GM19238 (cell line): ENCODE results near the gene ASAP3.

ENCODE experiments used
- DNase-seq: peaks from one replicate; pipeline ENCODE4 v3.0.0; 2011; ENCODE audit warnings: low spot score; ENCODE audit not compliant: insufficient read length

The ASAP3 gene

DNA sequence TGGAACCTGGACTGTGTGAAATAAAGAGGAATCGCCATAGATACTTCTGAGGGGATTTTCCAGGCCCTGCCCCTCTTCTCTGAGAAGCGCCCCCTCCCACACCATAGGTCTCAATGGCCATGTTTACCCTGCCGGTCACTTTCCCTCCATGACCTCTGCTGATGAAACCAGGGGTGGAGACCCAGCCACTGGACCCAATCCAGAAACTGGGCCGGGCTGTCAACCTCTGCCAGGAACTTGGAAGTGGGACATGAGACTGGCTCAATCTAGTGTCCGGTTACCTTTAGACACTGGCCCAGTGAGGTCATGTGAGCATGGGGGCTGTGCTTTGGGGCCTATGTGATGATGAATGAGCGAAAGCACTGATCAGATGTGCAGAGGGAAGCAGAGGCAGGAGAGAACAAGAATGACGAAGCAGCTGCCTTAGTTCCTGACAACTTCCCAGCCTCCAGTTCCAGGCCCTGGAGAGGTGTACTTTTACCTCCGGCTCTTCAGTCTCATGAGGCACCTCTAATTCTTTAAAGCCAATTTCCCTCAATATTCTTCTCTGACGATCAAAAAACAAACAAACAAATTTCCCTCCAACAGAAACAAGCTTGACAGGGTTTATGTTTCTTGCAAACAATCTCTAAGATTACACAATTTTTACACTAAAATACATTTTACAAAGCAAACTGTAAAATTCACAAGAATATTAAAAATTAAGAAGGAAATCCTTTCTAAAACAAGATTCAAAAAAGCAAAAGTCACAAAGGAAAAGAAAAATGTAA is 4.9 kb downstream of the ASAP3 start:
- DNase-seq = no peak

DNA sequence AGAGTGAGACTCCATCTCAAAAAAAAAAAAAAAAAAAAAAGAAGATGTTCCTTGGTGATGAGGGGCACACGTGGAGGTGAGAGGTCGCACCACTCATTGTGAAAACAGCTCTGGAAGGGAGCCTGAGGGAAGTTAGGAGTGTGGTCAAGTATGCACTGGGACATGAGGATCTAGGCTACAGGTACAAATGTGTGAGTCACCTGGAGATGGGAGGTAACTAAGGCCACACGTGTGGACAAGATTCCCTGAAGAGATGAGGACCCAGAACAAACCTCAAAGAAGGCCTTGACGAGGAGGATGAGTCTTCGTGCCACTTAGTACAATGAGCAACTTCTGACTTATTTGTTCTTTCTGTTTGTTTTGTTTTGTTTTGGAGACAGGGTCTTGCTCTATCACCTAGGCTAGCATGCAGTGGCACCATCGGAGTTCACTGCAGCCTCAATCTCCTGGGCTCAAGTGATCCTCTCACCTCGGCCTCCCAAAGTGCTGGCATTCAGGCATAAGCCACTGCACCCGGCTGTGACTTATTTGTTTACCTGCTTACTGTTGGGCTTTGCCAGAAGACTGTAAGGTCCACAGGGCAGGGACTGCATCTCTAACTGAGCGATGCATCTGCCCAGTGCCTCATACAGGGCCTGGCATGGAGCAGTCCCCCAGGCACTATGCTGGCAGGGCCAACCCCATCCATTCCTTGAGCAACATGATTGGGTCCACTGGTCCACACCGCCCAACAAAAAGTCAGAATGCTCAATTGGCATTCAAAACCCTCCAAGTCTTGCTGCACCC is 6.4 kb downstream of the ASAP3 start:
- DNase-seq = no peak

GRCh38 chr1:23475641-23476040 is 8.3 kb downstream of the ASAP3 start:
- DNase-seq = no peak

DNA sequence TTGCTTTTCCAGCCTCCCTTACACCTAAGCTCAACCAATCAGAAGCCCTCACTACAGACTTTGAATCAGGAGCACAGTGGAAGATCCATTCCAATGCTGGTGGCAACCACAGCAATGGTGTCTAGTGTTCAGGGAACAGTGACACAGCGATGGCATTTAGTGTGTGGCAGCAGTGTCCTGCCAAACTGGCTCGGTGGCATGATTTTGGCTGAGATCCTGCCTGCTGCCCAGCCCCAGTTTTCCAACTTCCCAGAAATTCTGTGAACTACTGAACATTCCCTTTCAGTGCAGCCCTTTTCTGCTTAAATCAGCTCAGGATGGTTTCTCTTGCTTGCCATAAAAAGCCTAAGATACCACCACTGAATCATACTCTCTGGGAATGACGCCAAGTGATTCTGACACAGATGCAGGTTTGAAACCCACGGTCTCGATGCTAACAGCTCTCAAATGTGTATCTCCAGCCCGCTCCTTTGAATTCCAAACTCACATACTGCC is 8.8 kb downstream of the ASAP3 start:
- no peak for DNase-seq

GRCh38 chr1:23473037-23473800 is 10.8 kb downstream of the ASAP3 start:
- DNase-seq = no peak

DNA sequence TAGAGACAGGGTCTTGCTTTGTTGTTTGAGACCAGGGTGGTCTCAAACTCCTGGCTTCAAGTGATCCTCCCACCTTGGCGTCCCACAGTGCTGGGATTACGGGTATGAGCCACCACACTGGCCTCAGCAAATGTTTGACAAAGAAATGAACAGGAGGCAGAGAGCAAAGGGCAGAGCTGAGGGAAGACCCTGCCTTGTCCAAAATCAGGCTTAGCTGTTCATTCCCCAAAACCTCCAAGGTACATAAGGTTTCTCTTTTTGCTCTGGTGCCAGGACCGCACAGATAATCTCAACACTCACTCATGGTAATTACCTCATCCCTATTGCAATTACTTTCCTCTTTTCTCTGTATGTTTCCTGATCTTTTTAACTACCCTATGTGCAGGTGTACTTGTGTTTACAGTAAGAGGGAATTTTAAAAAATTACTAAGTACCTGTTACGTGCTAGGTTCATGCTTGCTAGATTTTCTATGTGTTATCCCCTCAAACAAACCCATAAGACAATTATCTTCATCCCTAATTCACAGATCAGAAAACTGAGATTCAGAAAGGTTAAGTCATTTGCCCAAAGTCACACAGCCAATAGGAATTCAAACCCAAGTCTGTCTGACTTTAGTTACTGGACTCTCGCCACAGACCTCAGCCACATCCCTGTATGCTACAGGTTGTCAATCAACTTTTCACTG is 11.5 kb downstream of the ASAP3 start:
- DNase-seq = no peak

DNA sequence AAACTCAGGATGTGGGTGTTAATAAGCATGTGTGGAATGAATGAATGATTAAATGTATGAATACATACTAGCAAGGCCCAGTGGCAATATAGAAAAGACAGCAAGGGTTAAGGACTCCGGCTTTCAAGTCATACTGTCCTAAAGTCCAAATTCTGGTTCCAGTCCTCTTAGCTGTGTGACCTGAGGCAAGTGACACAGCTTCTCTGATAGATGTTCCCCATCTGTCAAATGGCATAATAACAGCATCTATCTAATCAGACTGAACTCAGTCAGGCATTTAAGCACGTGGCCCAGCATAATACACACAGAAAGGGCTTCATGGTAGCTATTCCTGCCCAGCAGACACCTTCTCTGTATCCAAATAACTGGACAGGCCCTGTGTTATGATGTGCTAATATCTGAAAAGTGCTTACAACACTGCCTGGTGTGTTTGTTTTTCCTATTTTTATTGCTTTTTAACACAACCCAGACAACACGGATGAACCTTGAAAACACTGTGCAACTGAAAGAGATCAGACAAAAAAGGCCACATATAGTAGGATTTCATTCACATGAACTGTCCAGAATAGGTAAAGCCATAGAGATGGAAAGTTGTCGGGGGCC is 12.4 kb downstream of the ASAP3 start:
- DNase-seq = no peak

DNA sequence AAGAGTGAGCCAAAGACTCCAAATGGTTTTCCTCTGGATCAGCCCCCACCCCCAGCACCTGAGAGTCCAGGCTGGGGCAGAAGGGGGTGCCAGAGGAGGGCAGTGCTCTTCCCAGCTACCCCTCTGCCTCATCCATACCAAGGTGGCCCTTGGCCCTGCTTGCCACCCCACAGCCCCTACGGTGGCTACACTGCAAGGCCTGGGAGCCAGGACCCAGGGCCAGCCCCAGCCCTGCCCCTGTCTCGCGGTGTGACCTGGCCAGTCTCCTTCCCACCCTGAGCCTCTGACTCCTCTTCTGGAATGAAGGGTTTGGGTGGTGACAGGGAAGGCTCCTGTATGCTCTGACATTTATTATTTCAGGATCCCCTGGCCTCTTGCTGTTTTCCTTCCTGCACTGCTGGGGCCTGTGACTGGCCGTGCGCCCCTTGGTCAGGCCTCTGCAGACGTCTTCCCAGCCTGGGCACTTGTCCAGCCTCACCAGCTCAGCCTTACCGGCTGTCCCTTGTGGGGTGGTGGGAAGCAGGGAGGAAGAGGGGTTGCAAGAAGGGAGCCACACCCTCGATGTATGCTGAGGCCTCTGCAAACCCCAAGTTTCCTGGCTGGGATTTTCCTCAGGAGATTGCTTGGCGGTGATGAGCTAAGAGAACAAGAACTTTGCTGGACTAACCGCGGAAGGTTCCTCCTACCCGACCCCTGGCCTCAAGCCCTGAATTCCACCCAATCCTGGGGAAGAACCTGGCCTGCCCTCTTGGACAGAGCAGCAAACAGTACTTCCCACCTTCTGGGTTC is 13.5 kb downstream of the ASAP3 start:
- no peak for DNase-seq

- DNase-seq = no peak
Measured at GRCh38 chr1:23469372-23469982, 14.5 kb downstream of the ASAP3 start.

DNA sequence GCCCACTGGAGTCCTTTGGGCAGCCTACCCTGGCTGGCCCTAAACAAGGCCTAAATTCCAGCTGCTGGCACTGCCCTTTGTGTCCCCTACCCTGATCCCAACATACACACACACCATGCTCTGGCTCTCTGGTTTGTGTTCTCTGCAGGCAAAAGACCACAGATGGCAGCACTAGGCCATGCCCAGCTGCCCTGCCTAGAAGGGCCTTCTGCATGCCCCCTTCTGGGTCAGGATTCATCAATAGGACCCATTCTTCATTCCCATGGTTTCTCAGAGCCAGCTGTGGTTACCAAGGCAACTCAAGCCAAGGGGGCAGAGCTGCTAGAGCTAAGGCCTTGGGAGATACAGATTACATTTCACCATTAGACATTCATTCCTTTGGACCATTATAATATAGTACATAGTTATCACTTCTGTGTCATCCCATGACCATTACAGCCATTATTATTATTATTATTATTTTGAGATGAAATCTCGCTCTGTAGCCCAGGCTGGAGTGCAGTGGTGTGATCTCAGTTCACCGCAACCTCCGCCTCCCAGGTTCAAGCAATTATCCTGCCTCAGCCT is 17.5 kb downstream of the ASAP3 start:
- DNase-seq = no peak

DNA sequence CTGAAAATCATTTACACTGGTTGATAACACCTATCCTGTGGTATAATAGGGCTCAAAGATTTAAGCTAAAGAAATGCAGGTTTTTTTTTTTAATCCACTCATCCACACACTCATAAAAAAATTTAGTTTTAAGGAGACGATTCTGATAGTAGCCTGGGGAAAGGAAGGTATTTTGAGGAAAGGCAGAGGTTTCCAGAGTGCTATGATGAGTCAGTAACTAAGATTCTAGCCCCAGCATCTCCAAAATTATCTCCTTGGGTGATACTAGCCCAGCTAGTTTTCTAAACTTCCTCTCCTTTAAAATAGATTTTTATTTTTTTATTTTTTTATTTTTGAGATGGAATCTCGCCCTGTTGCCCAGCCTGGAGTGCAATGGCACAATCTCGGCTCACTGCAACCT is 20.7 kb downstream of the ASAP3 start:
- no peak for DNase-seq

GRCh38 chr1:23462766-23463165 is 21.2 kb downstream of the ASAP3 start:
- DNase-seq = no peak

- no peak for DNase-seq
Measured at GRCh38 chr1:23461050-23461449, 22.9 kb downstream of the ASAP3 start.

GRCh38 chr1:23460519-23460918 is 23.5 kb downstream of the ASAP3 start:
- DNase-seq = no peak

DNA sequence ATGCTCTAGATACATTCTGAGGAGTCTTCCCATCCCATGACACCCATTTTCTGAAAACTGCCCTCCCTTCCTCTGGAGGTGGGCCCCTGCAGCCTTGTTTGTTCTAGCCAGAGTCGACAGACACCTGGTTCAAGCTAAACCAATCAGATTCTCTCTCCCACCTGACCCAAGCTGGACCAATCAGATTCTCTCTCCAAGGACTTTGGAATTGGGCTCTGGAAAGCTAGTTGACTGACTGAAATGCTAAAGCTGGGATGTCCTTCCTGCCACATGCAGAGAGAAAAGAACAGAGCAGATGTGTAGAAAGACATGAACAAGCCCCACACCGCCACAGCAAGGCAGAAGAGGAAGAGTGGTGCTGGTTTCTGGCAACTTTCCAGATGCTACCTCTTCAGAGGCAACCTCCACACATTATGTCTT is 24.6 kb downstream of the ASAP3 start:
- no peak for DNase-seq

DNA sequence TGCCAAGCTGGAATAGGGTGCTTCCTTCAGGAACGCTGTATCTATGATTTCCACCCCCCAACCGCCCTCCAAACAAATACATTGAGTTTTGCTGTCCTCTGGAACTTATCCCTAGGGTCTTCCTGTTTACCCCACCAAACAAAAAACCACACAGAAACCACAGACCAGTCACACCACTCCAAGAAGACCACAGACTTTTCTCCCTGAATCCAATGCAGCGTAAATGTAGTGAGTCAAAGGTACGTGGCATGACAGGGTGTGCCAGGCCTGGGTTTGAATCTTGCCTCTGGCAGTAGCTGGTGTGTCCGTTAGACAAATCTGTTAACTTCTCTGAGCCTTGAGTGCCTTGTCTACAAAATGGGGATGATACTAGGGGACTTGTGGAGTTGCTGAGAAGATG is 27.8 kb downstream of the ASAP3 start:
- DNase-seq = no peak

- DNase-seq = no peak
Measured at GRCh38 chr1:23453455-23454000, 30.5 kb downstream of the ASAP3 start.

GRCh38 chr1:23452011-23452411 is 32.0 kb downstream of the ASAP3 start:
- DNase-seq = no peak

DNA sequence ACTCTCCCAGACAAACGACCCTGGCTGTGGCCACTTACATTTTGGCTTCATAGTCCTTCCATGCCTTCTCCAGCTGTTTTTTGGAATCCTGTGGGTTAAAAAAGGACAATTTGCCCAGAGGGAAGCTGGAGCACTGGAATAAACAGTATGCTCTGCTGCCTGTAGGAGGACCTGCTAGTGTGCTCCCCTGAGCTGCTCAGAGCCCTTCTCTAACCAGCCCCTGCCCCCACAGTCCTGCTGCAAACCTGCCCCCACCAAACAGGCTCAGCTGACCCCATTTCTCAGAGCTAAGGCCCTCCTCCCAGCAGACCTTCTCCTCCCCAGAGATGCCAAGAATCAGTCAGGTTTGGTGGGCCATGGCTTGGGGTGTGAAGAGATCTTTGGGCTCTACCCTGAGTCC is 32.5 kb downstream of the ASAP3 start:
- no peak for DNase-seq
